Astrocyte (in vitro differentiated cells and primary cell): ENCODE measurements around the gene TNFSF8.

Experiments used
- CTCF ChIP-seq: IDR thresholded peaks from 2 replicates; pipeline ENCODE4 v1.5.1; 2011; ENCODE audit warnings: low read depth, mild to moderate bottlenecking, inconsistent platforms, low read length, moderate library complexity; ENCODE audit not compliant: insufficient read depth
- EZH2 ChIP-seq: IDR thresholded peaks from 2 replicates; pipeline ENCODE4 v1.6.1; 2012; ENCODE audit warnings: mild to moderate bottlenecking, low read length, inconsistent platforms; ENCODE audit not compliant: insufficient read depth

DNA sequence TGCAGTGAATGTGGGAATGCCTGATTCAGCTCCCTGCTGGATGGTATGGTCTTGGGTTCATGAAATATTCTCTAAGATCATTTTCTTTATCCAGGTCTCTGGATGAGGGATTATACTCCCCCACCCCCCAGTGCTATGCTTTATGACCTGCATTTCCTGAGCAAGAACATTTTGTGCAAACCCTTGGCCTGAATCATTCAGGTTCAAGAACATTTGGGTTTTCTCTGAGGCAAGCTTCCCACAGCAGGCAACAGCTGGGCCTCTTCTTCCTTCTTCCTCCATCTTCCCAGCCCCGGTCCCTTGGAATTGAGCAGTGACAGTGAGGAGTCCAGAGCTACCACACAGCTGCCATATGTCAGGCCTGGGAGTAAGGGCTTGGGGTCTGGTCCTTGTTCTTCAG, 65.9 kb downstream of the TNFSF8 start:
- TF ChIP-seq CTCF (no peak), EZH2 (no peak)
